AG09309 (cell line): ENCODE measurements around the gene KIF20B.

Experiments
- DNase-seq: peaks from one replicate; pipeline ENCODE4 v3.0.0-alpha.2; 2010; ENCODE audit warnings: low read depth
- H3K4me3 ChIP-seq: 2 replicates; pipeline ENCODE4 v1.5.1; 2011; ENCODE audit warnings: mild to moderate bottlenecking, low read depth, low read length, moderate library complexity; ENCODE audit not compliant: control insufficient read depth
- CTCF ChIP-seq: IDR thresholded peaks from 2 replicates; pipeline ENCODE4 v1.5.1; 2011; ENCODE audit warnings: mild to moderate bottlenecking, low read depth, low read length, inconsistent platforms; ENCODE audit not compliant: insufficient read depth, control insufficient read depth; ENCODE audit errors: missing control alignments

Gene KIF20B

GRCh38 chr10:89734616-89735015 is 33.2 kb downstream of the KIF20B start:
- TF ChIP-seq CTCF, result no peak
- no peak for DNase-seq
- no peak overlapping the region for H3K4me3 ChIP-seq

- no peak overlapping the region for H3K4me3 ChIP-seq
- no peak for TF ChIP-seq CTCF
- DNase-seq, result no peak
These were observed 37.3 kb downstream of the KIF20B start for GRCh38 chr10:89738551-89739209.

- no peak overlapping the region for H3K4me3 ChIP-seq
- TF ChIP-seq CTCF, result no peak
- DNase-seq, result no peak
These were observed 39.9 kb downstream of the KIF20B start for GRCh38 chr10:89741126-89741762.

- no peak for TF ChIP-seq CTCF
These were observed 42.6 kb downstream of the KIF20B start for GRCh38 chr10:89744026-89744425.

GRCh38 chr10:89745903-89746302 is 44.5 kb downstream of the KIF20B start:
- H3K4me3 ChIP-seq, result no peak overlapping the region
- TF ChIP-seq CTCF, result no peak
- DNase-seq, result no peak

More at GRCh38 chr10:89744026-89744425, 42.6 kb downstream of the KIF20B start:
- no peak overlapping the region for H3K4me3 ChIP-seq
- DNase-seq, result no peak

GRCh38 chr10:89750441-89750840 is 49.1 kb downstream of the KIF20B start:
- no peak overlapping the region for H3K4me3 ChIP-seq
- no peak for DNase-seq
- TF ChIP-seq CTCF, result no peak
